Right atrium auricular region (tissue), 2 donors: Measurements from ENCODE around the gene RUNX3. TPM values are rescaled to one million over a fixed set of nuclear protein-coding genes. Genes with fewer than 3 reads are reported as not detected.

Source experiments
- DNase-seq: peaks from one replicate; pipeline ENCODE4 v3.0.0-alpha.2; 2019; ENCODE audit warnings: low spot score
- H3K27ac ChIP-seq, 2 donors: fragments of 200-600 bp; sonication (generic); 1 replicate in 1 of 2; 2 replicates in 1 of 2; pipeline ENCODE4 v1.5.1; 2016 to 2019
- H3K27me3 ChIP-seq, 2 donors: fragments of 200-600 bp; sonication (generic); one replicate each; pipeline versions ENCODE4 v1.5.1 to v1.6.0; 2017 to 2019
- H3K36me3 ChIP-seq: fragments of 200-600 bp; sonication (generic); one replicate; pipeline ENCODE4 v1.5.1; 2016
- H3K4me1 ChIP-seq, 2 donors: fragments of 200-600 bp; sonication (generic); one replicate each; pipeline versions ENCODE4 v1.5.1 to v1.6.0; 2017 to 2019
- H3K4me3 ChIP-seq, 2 donors: fragments of 200-600 bp; sonication (generic); 1 replicate in 1 of 2; 2 replicates in 1 of 2; pipeline ENCODE4 v1.5.1; 2017 to 2019; ENCODE audit warnings: mild to moderate bottlenecking in 1 of 2, moderate library complexity in 1 of 2
- H3K9me3 ChIP-seq, 2 donors: fragments of 200-600 bp; sonication (generic); one replicate each; pipeline ENCODE4 v1.5.1; 2019
- total RNA-seq, 2 donors: library from RNA; depleted of rRNA; stranded (reverse); fragments of >200 nt; gene quantifications; one replicate each; pipeline ENCODE4 v1.1.0, GENCODE V29; 2016
- TF ChIP-seq, protein P1 (sequence below), 2 donors: fragments of 200-600 bp; sonication (generic); IDR thresholded peaks; one replicate each; pipeline ENCODE4 v1.5.1; 2019; ENCODE audit warnings: antibody characterized with exemption in 2 of 2

Gene RUNX3
- total RNA-seq, 2 donors from 2014 or later = 0.48 to 2.3 TPM

DNA sequence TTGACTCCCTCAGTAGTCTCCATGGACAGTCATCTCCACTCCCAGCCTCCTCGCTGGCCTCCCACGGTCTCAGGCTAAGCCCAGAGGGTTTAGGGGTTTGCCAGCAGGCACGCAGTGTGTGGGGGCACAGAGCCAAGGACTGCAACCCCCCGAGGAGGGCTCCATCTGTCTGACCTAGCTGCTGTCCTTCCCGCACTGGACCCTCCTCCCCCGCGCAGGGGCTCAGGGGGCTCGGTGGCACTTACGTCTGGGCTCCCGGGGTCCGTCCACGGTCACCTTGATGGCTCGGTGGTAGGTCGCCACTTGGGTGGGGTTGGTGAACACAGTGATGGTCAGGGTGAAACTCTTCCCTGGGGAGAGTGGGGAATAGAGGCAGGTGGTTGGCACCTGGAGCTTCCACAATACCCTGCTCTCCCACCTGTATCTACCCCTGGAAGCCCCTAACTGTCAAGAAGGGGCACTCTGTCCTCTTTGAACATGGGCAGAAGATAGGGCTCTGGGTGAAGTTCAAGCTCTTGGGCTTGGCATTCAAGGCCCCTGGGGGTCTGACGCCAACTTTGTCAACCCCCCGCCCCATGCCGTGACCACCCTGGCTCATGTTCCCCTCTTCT lies 11.0 kb downstream of the RUNX3 start:
- peaks cover 0 to 5% of the 10 kb centered on the region in 2 donors for H3K27me3 ChIP-seq
- no peaks in the 10 kb centered on the region for H3K36me3 ChIP-seq
- H3K9me3 ChIP-seq = no peaks in the 10 kb centered on the region
- no peaks in the 10 kb centered on the region for H3K4me1 ChIP-seq
- TF ChIP-seq, protein P1, sequence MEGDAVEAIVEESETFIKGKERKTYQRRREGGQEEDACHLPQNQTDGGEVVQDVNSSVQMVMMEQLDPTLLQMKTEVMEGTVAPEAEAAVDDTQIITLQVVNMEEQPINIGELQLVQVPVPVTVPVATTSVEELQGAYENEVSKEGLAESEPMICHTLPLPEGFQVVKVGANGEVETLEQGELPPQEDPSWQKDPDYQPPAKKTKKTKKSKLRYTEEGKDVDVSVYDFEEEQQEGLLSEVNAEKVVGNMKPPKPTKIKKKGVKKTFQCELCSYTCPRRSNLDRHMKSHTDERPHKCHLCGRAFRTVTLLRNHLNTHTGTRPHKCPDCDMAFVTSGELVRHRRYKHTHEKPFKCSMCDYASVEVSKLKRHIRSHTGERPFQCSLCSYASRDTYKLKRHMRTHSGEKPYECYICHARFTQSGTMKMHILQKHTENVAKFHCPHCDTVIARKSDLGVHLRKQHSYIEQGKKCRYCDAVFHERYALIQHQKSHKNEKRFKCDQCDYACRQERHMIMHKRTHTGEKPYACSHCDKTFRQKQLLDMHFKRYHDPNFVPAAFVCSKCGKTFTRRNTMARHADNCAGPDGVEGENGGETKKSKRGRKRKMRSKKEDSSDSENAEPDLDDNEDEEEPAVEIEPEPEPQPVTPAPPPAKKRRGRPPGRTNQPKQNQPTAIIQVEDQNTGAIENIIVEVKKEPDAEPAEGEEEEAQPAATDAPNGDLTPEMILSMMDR (IDR thresholded peaks at IDR 0.05) = no peak
- no peak for DNase-seq
- H3K4me3 ChIP-seq = no peak overlapping the region
- H3K27ac ChIP-seq = no peak overlapping the region

GRCh38 chr1:24918370-24918769 lies 11.7 kb downstream of the RUNX3 start:
- TF ChIP-seq, protein P1 (IDR thresholded peaks at IDR 0.05) = no peak
- Histone ChIP-seq H3K4me3 (no peak overlapping the region), H3K9me3 (no peaks in the 10 kb centered on the region), H3K27me3 (no peaks in the 10 kb centered on the region), H3K27ac (no peak overlapping the region), H3K4me1 (no peaks in the 10 kb centered on the region), H3K36me3 (no peaks in the 10 kb centered on the region)
- DNase-seq = no peak

DNA sequence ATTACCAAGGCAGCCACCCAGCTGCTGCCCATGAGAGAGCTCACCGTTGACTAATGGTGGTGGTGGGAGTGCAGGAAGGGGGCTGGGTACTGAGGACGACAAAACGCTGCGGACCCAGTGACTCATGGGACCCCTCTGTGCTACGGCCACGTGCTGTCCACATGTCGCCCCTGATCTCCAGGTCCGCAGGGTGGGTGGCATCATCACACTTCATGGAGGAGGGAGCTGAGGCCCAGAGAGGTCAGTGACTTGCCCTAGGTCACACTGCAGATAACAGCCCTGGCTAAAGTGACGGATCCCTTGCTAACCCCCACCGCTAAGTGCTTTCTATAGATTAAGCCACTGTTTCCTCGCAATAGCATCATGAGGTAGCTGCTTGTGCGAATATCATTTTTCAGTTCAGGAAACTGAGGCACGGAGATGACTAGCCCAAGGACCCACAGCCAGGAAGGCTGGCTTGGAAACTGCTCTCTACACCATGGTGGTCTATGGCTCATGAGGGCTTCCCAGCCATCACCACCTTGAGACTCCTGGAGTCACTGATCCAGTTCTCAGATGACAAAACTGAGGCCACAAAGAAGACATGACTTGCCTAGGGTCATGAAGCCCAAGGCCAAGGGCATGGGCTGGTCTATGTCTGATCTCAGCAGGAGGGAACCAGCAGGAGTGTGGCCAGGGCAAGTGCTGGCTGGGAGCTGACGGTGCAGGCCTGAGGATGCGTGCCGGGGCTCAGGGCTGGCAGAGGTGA lies 12.6 kb downstream of the RUNX3 start:
- TF ChIP-seq, protein P1 (IDR thresholded peaks at IDR 0.05) = no peak
- no peaks in the 10 kb centered on the region for H3K27me3 ChIP-seq
- H3K4me1 ChIP-seq = no peaks in the 10 kb centered on the region
- H3K36me3 ChIP-seq = no peaks in the 10 kb centered on the region
- H3K4me3 ChIP-seq = no peak overlapping the region
- no peaks in the 10 kb centered on the region for H3K9me3 ChIP-seq
- no peak for DNase-seq
- no peak overlapping the region for H3K27ac ChIP-seq

DNA sequence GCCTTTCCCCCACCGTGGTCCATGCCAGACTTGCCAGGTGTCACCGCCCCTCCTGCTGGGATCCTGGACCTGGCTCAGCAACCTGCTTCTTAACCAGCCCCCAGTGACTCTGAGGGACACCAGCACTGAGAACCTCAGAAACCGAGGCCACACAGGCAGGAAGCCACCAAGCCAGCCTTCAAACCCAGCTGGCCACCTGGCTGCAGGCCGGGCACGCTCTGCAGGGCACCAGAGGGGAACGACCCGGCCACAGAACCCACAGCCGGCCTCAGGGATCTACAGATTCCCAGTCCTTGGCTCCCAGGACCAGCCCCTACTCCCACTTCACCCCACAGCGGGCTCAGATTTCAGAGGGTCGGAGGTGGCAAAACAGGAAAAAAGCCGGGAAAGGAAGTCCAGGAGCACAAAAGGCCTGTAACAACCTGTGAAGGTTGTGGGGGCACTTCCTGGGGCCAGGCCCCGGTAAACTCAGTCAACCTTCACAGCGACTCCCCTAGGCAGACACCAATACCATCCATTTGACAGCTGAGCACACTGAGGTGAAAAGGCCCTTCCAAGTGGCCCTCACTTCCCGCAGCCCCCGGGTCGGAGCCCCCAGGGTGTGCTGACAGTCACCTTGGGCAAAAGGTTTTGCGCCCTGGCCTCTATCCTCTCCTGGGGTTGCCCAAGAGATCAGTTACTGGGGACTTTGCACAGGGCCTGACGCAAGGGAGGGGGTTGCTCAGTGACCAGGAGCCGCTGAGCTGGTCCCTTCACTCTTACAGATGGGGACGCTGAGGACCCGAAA lies 14.1 kb downstream of the RUNX3 start:
- DNase-seq = no peak
- Histone ChIP-seq H3K27me3 (no peaks in the 10 kb centered on the region), H3K4me3 (no peak overlapping the region), H3K27ac (no peak overlapping the region), H3K4me1 (no peaks in the 10 kb centered on the region), H3K9me3 (no peaks in the 10 kb centered on the region), H3K36me3 (no peaks in the 10 kb centered on the region)
- TF ChIP-seq, protein P1 (IDR thresholded peaks at IDR 0.05) = no peak

DNA sequence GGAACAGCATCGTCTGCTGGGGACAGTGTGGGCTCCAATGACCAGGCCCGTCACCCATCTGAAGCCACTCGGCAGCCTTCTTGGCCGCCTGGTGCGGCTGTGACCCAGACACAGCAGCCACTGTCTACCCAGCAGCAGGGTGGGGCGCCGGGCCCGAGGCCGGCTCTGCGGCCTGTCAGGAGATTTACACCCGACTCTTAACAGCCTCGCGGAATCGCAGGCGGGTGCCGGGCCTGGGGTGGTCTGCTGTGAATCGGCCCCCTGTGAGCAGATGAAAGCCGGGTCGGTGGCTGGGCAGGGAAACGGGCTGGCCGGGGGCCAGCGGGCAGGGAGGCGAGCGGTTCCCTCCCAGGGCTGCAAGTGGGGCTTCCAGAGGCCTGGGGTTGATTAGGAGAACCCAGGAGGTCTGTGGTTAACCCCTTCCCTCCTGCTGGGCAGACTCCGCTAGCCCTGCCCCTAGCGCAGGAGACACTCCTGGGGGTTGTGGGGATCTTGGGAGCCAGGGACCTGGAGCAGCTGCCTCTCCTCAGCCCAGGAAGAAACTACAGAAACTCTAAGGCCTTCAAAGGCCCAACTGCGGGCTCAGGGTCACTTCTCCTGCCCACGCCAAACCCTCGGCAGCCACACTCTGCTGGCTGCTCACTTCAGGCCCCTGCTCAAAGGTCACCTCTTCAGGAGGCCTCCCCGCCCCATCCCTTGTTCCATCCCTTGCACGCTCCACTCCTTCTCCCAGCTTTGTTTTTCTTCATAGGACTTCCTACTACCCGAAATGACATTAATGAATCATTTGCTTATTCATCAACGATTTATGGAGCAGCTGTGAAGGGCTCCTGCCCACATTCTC lies 15.6 kb downstream of the RUNX3 start:
- H3K9me3 ChIP-seq = no peaks in the 10 kb centered on the region
- H3K4me1 ChIP-seq = no peaks in the 10 kb centered on the region
- H3K36me3 ChIP-seq = no peaks in the 10 kb centered on the region
- H3K27me3 ChIP-seq = no peaks in the 10 kb centered on the region
- TF ChIP-seq, protein P1 (IDR thresholded peaks at IDR 0.05) = no peak
- no peak overlapping the region for H3K4me3 ChIP-seq
- no peak overlapping the region for H3K27ac ChIP-seq
- no peak for DNase-seq
